BLaER1 (cell line): ENCODE measurements around the gene DGAT2.

Experiments
- H3K27ac ChIP-seq: shearing (Covaris generic); formaldehyde crosslinking; 2 replicates; pipeline ENCODE4 v1.8.1; 2022
- H3K27me3 ChIP-seq: shearing (Covaris generic); formaldehyde crosslinking; 2 replicates; pipeline ENCODE4 v1.8.1; 2022
- H3K36me3 ChIP-seq: shearing (Covaris generic); formaldehyde crosslinking; 2 replicates; pipeline ENCODE4 v1.8.1; 2022
- H3K4me1 ChIP-seq: shearing (Covaris generic); formaldehyde crosslinking; 2 replicates; pipeline ENCODE4 v1.8.1; 2022
- H3K4me2 ChIP-seq: shearing (Covaris generic); formaldehyde crosslinking; 2 replicates; pipeline ENCODE4 v1.8.1; 2022
- H3K4me3 ChIP-seq: shearing (Covaris generic); formaldehyde crosslinking; 2 replicates; pipeline ENCODE4 v1.8.1; 2022
- H3K9ac ChIP-seq: shearing (Covaris generic); formaldehyde crosslinking; 2 replicates; pipeline ENCODE4 v1.8.1; 2022
- H3K9me3 ChIP-seq: shearing (Covaris generic); formaldehyde crosslinking; 2 replicates; pipeline ENCODE4 v1.8.1; 2022
- H4K20me1 ChIP-seq: shearing (Covaris generic); formaldehyde crosslinking; 2 replicates; pipeline ENCODE4 v1.8.1; 2022
- Cebpa-rat ChIP-seq: shearing (Covaris generic); IDR thresholded peaks from 2 replicates; pipeline ENCODE4 v1.8.1; 2022

Gene DGAT2

GRCh38 chr11:75779960-75780359 lies 11.4 kb downstream of the DGAT2 start:
- Histone ChIP-seq H3K4me1 (peaks cover 16% of the 10 kb centered on the region), H4K20me1 (no peaks in the 10 kb centered on the region), H3K4me2 (no peak overlapping the region), H3K9me3 (no peaks in the 10 kb centered on the region), H3K27ac (no peak overlapping the region), H3K9ac (no peak overlapping the region), H3K27me3 (no peaks in the 10 kb centered on the region), H3K4me3 (no peak overlapping the region), H3K36me3 (no peaks in the 10 kb centered on the region)
- no peak for TF ChIP-seq Cebpa-rat

- no peak overlapping the region for H3K4me3 ChIP-seq
- H3K9me3 ChIP-seq: no peaks in the 10 kb centered on the region
- H4K20me1 ChIP-seq: no peaks in the 10 kb centered on the region
- H3K4me1 ChIP-seq: peaks cover 16% of the 10 kb centered on the region
- H3K27me3 ChIP-seq: no peaks in the 10 kb centered on the region
- no peaks in the 10 kb centered on the region for H3K36me3 ChIP-seq
- no peak overlapping the region for H3K27ac ChIP-seq
- H3K9ac ChIP-seq: no peak overlapping the region
- TF ChIP-seq Cebpa-rat: no peak
- no peak overlapping the region for H3K4me2 ChIP-seq
Measured at GRCh38 chr11:75780888-75781287, 12.3 kb downstream of the DGAT2 start.

- no peak overlapping the region for H3K4me3 ChIP-seq
- H3K27ac ChIP-seq: no peak overlapping the region
- no peak overlapping the region for H3K9ac ChIP-seq
- H3K9me3 ChIP-seq: no peaks in the 10 kb centered on the region
- no peak for TF ChIP-seq Cebpa-rat
- H4K20me1 ChIP-seq: no peaks in the 10 kb centered on the region
- H3K4me2 ChIP-seq: no peak overlapping the region
- peaks cover 16% of the 10 kb centered on the region for H3K4me1 ChIP-seq
- no peaks in the 10 kb centered on the region for H3K27me3 ChIP-seq
- no peaks in the 10 kb centered on the region for H3K36me3 ChIP-seq
Measured at GRCh38 chr11:75781296-75781695, 12.7 kb downstream of the DGAT2 start.

GRCh38 chr11:75781831-75782230 lies 13.3 kb downstream of the DGAT2 start:
- Histone ChIP-seq H3K36me3 (no peaks in the 10 kb centered on the region), H4K20me1 (no peaks in the 10 kb centered on the region), H3K9me3 (no peaks in the 10 kb centered on the region), H3K4me1 (peaks cover 16% of the 10 kb centered on the region), H3K27ac (no peak overlapping the region), H3K4me2 (no peak overlapping the region), H3K4me3 (no peak overlapping the region), H3K27me3 (no peaks in the 10 kb centered on the region), H3K9ac (no peak overlapping the region)
- TF ChIP-seq Cebpa-rat: no peak

GRCh38 chr11:75782540-75783263 lies 14.1 kb downstream of the DGAT2 start:
- Histone ChIP-seq H3K9ac (no peak overlapping the region), H3K9me3 (no peaks in the 10 kb centered on the region), H3K4me2 (peak overlapping the region; percentile 43), H3K27me3 (no peaks in the 10 kb centered on the region), H3K4me3 (no peak overlapping the region), H3K4me1 (peaks cover 11% of the 10 kb centered on the region), H3K36me3 (no peaks in the 10 kb centered on the region), H3K27ac (no peak overlapping the region), H4K20me1 (no peaks in the 10 kb centered on the region)
- no peak for TF ChIP-seq Cebpa-rat

GRCh38 chr11:75783416-75784084 lies 15.0 kb downstream of the DGAT2 start:
- Histone ChIP-seq H3K4me3 (no peak overlapping the region), H3K9me3 (no peaks in the 10 kb centered on the region), H3K36me3 (no peaks in the 10 kb centered on the region), H4K20me1 (no peaks in the 10 kb centered on the region), H3K9ac (no peak overlapping the region), H3K27ac (no peak overlapping the region), H3K4me2 (peak overlapping the region; percentile 43), H3K4me1 (peaks cover 11% of the 10 kb centered on the region), H3K27me3 (no peaks in the 10 kb centered on the region)
- no peak for TF ChIP-seq Cebpa-rat

GRCh38 chr11:75784085-75784478 lies 15.5 kb downstream of the DGAT2 start:
- TF ChIP-seq Cebpa-rat: no peak
- H3K4me2 ChIP-seq: no peak overlapping the region
- H3K4me3 ChIP-seq: no peak overlapping the region
- H3K27ac ChIP-seq: no peak overlapping the region
- H3K36me3 ChIP-seq: no peaks in the 10 kb centered on the region
- peaks cover 11% of the 10 kb centered on the region for H3K4me1 ChIP-seq
- no peaks in the 10 kb centered on the region for H3K9me3 ChIP-seq
- no peaks in the 10 kb centered on the region for H3K27me3 ChIP-seq
- H3K9ac ChIP-seq: no peak overlapping the region
- H4K20me1 ChIP-seq: no peaks in the 10 kb centered on the region

GRCh38 chr11:75784506-75784905 lies 15.9 kb downstream of the DGAT2 start:
- no peak overlapping the region for H3K4me2 ChIP-seq
- H4K20me1 ChIP-seq: no peaks in the 10 kb centered on the region

GRCh38 chr11:75785187-75785586 lies 16.6 kb downstream of the DGAT2 start:
- Histone ChIP-seq H3K9ac (no peak overlapping the region), H3K4me1 (peaks cover 11% of the 10 kb centered on the region), H3K4me2 (no peak overlapping the region), H3K4me3 (no peak overlapping the region), H3K9me3 (no peaks in the 10 kb centered on the region), H3K27me3 (no peaks in the 10 kb centered on the region), H4K20me1 (no peaks in the 10 kb centered on the region), H3K36me3 (no peaks in the 10 kb centered on the region), H3K27ac (no peak overlapping the region)
- no peak for TF ChIP-seq Cebpa-rat

More at GRCh38 chr11:75784506-75784905, 15.9 kb downstream of the DGAT2 start:
- Histone ChIP-seq H3K27ac (no peak overlapping the region), H3K4me3 (no peak overlapping the region), H3K4me1 (peaks cover 11% of the 10 kb centered on the region), H3K9ac (no peak overlapping the region), H3K27me3 (no peaks in the 10 kb centered on the region), H3K9me3 (no peaks in the 10 kb centered on the region), H3K36me3 (no peaks in the 10 kb centered on the region)
- no peak for TF ChIP-seq Cebpa-rat

- no peak overlapping the region for H3K9ac ChIP-seq
- H3K9me3 ChIP-seq: no peaks in the 10 kb centered on the region
- H3K4me1 ChIP-seq: peaks cover 11% of the 10 kb centered on the region
- no peaks in the 10 kb centered on the region for H3K36me3 ChIP-seq
- no peak overlapping the region for H3K27ac ChIP-seq
- no peaks in the 10 kb centered on the region for H3K27me3 ChIP-seq
- no peak overlapping the region for H3K4me3 ChIP-seq
- H4K20me1 ChIP-seq: no peaks in the 10 kb centered on the region
- no peak overlapping the region for H3K4me2 ChIP-seq
- TF ChIP-seq Cebpa-rat: no peak
Measured at GRCh38 chr11:75786101-75786736, 17.6 kb downstream of the DGAT2 start.
